K562 (cell line): ENCODE data around the gene ITSN1. TPM values are rescaled to one million over a fixed set of nuclear protein-coding genes. Genes with fewer than 3 reads are reported as not detected.

ENCODE experiments used
- ATAC-seq: fragments of 200-7000 bp; cut with Tn5 transposase; 3 replicates; pipeline ENCODE4 v1.9.1; 2020; ENCODE audit warnings: moderate library complexity
- BruUV-seq: library from RNA; stranded (reverse); fragments of 400-500 nt; replicated peaks from 2 replicates; lab custom pipeline; 2021; lab: Mats Ljungman, UMichigan
- CTCF ChIA-PET: fragments of 300-600 bp; formaldehyde crosslinking; extraction: SDS; loops from one replicate; lab custom pipeline; 2021; ENCODE audit warnings: low intra/inter-chr PET ratio; lab: Yijun Ruan, JAX
- POLR2A ChIA-PET: fragments of 300-600, 350-650 bp; sonication (Branson Sonifier 250); formaldehyde crosslinking; extraction: SDS; loops from one replicate; lab custom pipeline; 2021; ENCODE audit warnings: antibody characterized with exemption, inconsistent platforms; lab: Yijun Ruan, JAX
- DNase-seq, 4 experiments: peaks; one replicate each; pipeline versions ENCODE4 v3.0.0 to v3.0.0-alpha.2; 2011 to 2018; ENCODE audit warnings: low spot score in 3 of 4, mixed read lengths in 3 of 4; ENCODE audit errors: extremely low read depth in 1 of 4
- FAIRE-seq: peaks from 2 replicates; lab custom pipeline; 2011; peaks lifted over from hg19 to GRCh38; lab: Jason Lieb, UNC
- H2AFZ ChIP-seq: 2 replicates; pipeline ENCODE4 v1.6.0; 2011; ENCODE audit warnings: low read depth, low read length, control low read depth, inconsistent platforms
- H3K27ac ChIP-seq: fragments of 200-600 bp; 3 replicates; pipeline ENCODE4 v1.8.0; 2011; ENCODE audit warnings: low read depth, mild to moderate bottlenecking, control low read depth, inconsistent platforms, low read length, moderate library complexity, mixed read lengths; ENCODE audit errors: extremely low read depth
- H3K27me3 ChIP-seq, 2 experiments: fragments of 300-600 bp in 1 of 2; 2 replicates in 1 of 2; 3 replicates in 1 of 2; pipeline versions ENCODE4 v1.6.0 to v1.8.0; 2011; ENCODE audit warnings: inconsistent platforms in 2 of 2, low read length in 2 of 2, mild to moderate bottlenecking in 1 of 2, mixed read lengths in 1 of 2, moderate library complexity in 1 of 2; ENCODE audit not compliant: control insufficient read depth in 2 of 2, insufficient read depth in 2 of 2
- H3K36me3 ChIP-seq: fragments of 300-600 bp; 3 replicates; pipeline ENCODE4 v1.8.0; 2011; ENCODE audit warnings: mild to moderate bottlenecking, low read length, inconsistent platforms; ENCODE audit not compliant: control insufficient read depth, insufficient read depth
- H3K4me1 ChIP-seq, 2 experiments: fragments of 200-600 bp in 1 of 2; replicated peaks in 1 of 2; 2 replicates in 1 of 2; 3 replicates in 1 of 2; pipeline versions ENCODE4 v1.5.1 to v1.8.0; 2011; ENCODE audit warnings: inconsistent platforms in 2 of 2, low read length in 2 of 2, mild to moderate bottlenecking in 1 of 2, mixed read lengths in 1 of 2, moderate library complexity in 1 of 2; ENCODE audit not compliant: control insufficient read depth in 2 of 2, insufficient read depth in 2 of 2
- H3K4me2 ChIP-seq: 2 replicates; pipeline ENCODE4 v1.6.1; 2011; ENCODE audit warnings: low read length, control low read depth, inconsistent platforms, mixed read lengths; ENCODE audit not compliant: insufficient read depth
- H3K4me3 ChIP-seq: fragments of 200-600 bp; sonication (generic), shearing (Covaris generic); 2 replicates; pipeline ENCODE4 v1.5.1; 2016; ENCODE audit warnings: control low read depth, inconsistent platforms
- H3K79me2 ChIP-seq: fragments of 200-600 bp; 3 replicates; pipeline ENCODE4 v1.8.0; 2011; ENCODE audit warnings: low read length, inconsistent platforms; ENCODE audit not compliant: control insufficient read depth, insufficient read depth
- H3K9ac ChIP-seq, 2 experiments: 2 replicates each; pipeline versions ENCODE4 v1.6.0 to v1.6.1; 2011; ENCODE audit warnings: low read depth in 2 of 2, low read length in 2 of 2, control low read depth in 1 of 2, inconsistent platforms in 1 of 2, mild to moderate bottlenecking in 1 of 2, mixed read lengths in 1 of 2; ENCODE audit not compliant: insufficient read depth in 1 of 2
- H3K9me1 ChIP-seq: one replicate; pipeline ENCODE4 v1.6.0; 2011; ENCODE audit warnings: inconsistent platforms, mild to moderate bottlenecking, low read length, moderate library complexity; ENCODE audit not compliant: control insufficient read depth, insufficient read depth
- H3K9me3 ChIP-seq: replicated peaks from 2 replicates; pipeline ENCODE4 v1.5.1; 2011; ENCODE audit warnings: low read depth, low read length, inconsistent platforms; ENCODE audit not compliant: control insufficient read depth, insufficient read depth
- H4K20me1 ChIP-seq: replicated peaks from 2 replicates; pipeline ENCODE4 v1.6.1; 2011; ENCODE audit warnings: low read length, inconsistent platforms, mixed read lengths; ENCODE audit not compliant: control insufficient read depth, insufficient read depth
- HDAC8 ChIP-seq: fragments of 450-650 bp; IDR thresholded peaks from 2 replicates; pipeline ENCODE4 v1.6.1; 2016; ENCODE audit warnings: mild to moderate bottlenecking, missing genetic modification characterization, moderate library complexity, missing compliant biosample characterization
- MAX ChIP-seq: sonication (generic); formaldehyde crosslinking; IDR thresholded peaks from 2 replicates; pipeline ENCODE4 v1.9.0; 2022; ENCODE audit warnings: mild to moderate bottlenecking, missing genetic modification reagents
- MGA ChIP-seq: fragments of 450-650 bp; IDR thresholded peaks from 2 replicates; pipeline ENCODE4 v1.6.1; 2016; ENCODE audit warnings: mild to moderate bottlenecking, moderate library complexity
- XRCC4 ChIP-seq: IDR thresholded peaks from one replicate; pipeline ENCODE4 v1.6.1; 2011; ENCODE audit not compliant: insufficient read depth, insufficient read length; ENCODE audit errors: extremely low read depth
- ZFX ChIP-seq: sonication (generic); formaldehyde crosslinking; IDR thresholded peaks from 2 replicates; pipeline ENCODE4 v1.8.0; 2022; ENCODE audit warnings: mild to moderate bottlenecking, missing genetic modification reagents, moderate library complexity
- WGBS: fragments of 100-300 bp; shearing (Covaris generic); methylation state at CpG from one replicate; pipeline ENCODE4 v1.1.6; 2016; ENCODE audit warnings: low coverage, mixed read lengths; ENCODE audit not compliant: insufficient coverage; ENCODE audit errors: missing lambda C conversion rate; 5-methylcytosine and 5-hydroxymethylcytosine counted together
- in situ Hi-C: fragments of 300-500 bp; cut with MboI; formaldehyde crosslinking; loops from 4 replicates; pipeline ENCODE4 v1.15.0; 2018; ENCODE audit warnings: inconsistent platforms, mixed read lengths
- intact Hi-C: fragments of 100-400 bp; cut with micrococcal nuclease; formaldehyde crosslinking; loops from 2 replicates; pipeline ENCODE4 v1.14.2; 2022
- polyA plus RNA-seq, 8 experiments: library from polyadenylated mRNA; depleted of rRNA in 4 of 8; stranded (reverse) in 5 of 8; unstranded in 3 of 8; fragments of >200 nt; fragmentation: Nextera tagmentation in 2 of 8; fragmentation: Illumina TruSeq in 1 of 8; extraction: Ambion mirVana in 2 of 8; extraction: Trizol in 1 of 8; gene quantifications; 2 replicates each; pipeline versions ENCODE4 v1.2.1 to v1.2.3, GENCODE V29; 2011 to 2014; ENCODE audit warnings: inconsistent platforms in 1 of 8, missing spikeins in 1 of 8
- total RNA-seq, 7 experiments: library from RNA; depleted of rRNA in 6 of 7; stranded (reverse); fragments of >200 nt in 6 of 7; fragmentation: Illumina TruSeq in 2 of 7; extraction: Trizol in 2 of 7; gene quantifications; 2 replicates each; pipeline versions ENCODE4 v1.2.1 to v1.2.3, GENCODE V29; 2011 to 2021; ENCODE audit warnings: low replicate concordance in 1 of 7

The ITSN1 gene
- total and polyA plus RNA-seq, 9 of the 15 experiments (the other 6 are each of a cell fraction or from before 2014, with no cell fraction given) = 1.1 to 12.6 (median 4.8) TPM

DNA sequence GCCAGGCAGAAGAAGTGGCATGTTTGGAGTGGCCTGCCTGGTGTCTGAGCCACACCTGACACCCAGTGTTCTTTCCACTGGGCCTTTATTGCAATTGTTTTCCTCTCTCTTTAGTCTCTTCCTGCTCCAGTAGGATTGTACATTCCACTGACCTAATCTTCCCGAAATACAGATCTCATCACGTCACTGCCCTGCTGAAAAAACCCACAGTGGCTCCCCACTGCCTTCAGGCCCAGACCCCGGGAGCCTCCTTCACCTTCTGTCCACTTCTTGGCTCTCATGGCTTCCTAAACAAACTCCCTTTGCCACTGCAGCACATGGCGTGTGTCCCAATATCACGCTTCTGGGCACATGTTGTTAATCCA lies 298.6 kb downstream of the ITSN1 start:
- no peaks in the 10 kb centered on the region for H3K9me1 ChIP-seq
- H3K4me1 ChIP-seq = peaks cover 0 to 7% of the 10 kb centered on the region in 2 experiments; a peak in 2 of 5 replicates
- no peaks in the 10 kb centered on the region for H3K79me2 ChIP-seq
- ATAC-seq = no peak
- ChIA-PET CTCF (no interaction called here), POLR2A (no interaction called here)
- H3K27ac ChIP-seq = no peak overlapping the region
- no peaks in the 10 kb centered on the region for H3K36me3 ChIP-seq
- intact Hi-C loops = no loop called here
- H3K4me2 ChIP-seq = no peak overlapping the region
- no peaks in the 10 kb centered on the region for H4K20me1 ChIP-seq
- no peak for TF ChIP-seq XRCC4
- TF ChIP-seq HDAC8 (tag) = no peak
- 0 out of 2 replicates have a peak, but pooled peaks have one; percentile 36 for TF ChIP-seq MGA
- 0 out of 2 replicates have a peak, but pooled peaks have one; percentile 41 for TF ChIP-seq MAX
- 0 out of 2 replicates have a peak, but pooled peaks have one; percentile 12 for TF ChIP-seq ZFX (CRISPR knock-in tag)
- H3K9ac ChIP-seq = no peak overlapping the region; a peak in 1 of 4 replicates
- H3K9me3 ChIP-seq = no peaks in the 10 kb centered on the region
- H3K4me3 ChIP-seq = no peak overlapping the region
- no peak for FAIRE-seq
- in situ Hi-C loops = no loop called here
- H2AFZ ChIP-seq = peak overlapping the region; percentile 48
- no TSS peak for BruUV-seq
- no peaks in the 10 kb centered on the region for H3K27me3 ChIP-seq
- 66% methylated on average over 5 of the region's 5 CpGs for WGBS
- DNase-seq = peak in 1 of 4 experiments; percentile 4
